PC-3 (cell line): Measurements from ENCODE around the gene SH3RF3.

Experiments
- EZH2 ChIP-seq: fragments of 300-600 bp; sonication (generic); IDR thresholded peaks from one replicate; pipeline ENCODE4 v1.6.1; 2017; ENCODE audit warnings: antibody characterized with exemption, mild to moderate bottlenecking, low read length; ENCODE audit not compliant: unreplicated experiment
- TF ChIP-seq, protein P1 (sequence below): fragments of 300-600 bp; sonication (generic); conservative IDR thresholded peaks from 2 replicates; pipeline ENCODE4 v1.5.1; 2017; ENCODE audit warnings: antibody characterized with exemption, low read depth, mild to moderate bottlenecking, low read length

- TF ChIP-seq EZH2 = no peak
- TF ChIP-seq, protein P1, sequence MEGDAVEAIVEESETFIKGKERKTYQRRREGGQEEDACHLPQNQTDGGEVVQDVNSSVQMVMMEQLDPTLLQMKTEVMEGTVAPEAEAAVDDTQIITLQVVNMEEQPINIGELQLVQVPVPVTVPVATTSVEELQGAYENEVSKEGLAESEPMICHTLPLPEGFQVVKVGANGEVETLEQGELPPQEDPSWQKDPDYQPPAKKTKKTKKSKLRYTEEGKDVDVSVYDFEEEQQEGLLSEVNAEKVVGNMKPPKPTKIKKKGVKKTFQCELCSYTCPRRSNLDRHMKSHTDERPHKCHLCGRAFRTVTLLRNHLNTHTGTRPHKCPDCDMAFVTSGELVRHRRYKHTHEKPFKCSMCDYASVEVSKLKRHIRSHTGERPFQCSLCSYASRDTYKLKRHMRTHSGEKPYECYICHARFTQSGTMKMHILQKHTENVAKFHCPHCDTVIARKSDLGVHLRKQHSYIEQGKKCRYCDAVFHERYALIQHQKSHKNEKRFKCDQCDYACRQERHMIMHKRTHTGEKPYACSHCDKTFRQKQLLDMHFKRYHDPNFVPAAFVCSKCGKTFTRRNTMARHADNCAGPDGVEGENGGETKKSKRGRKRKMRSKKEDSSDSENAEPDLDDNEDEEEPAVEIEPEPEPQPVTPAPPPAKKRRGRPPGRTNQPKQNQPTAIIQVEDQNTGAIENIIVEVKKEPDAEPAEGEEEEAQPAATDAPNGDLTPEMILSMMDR = no peak
These were observed 136.9 kb downstream of the SH3RF3 start for GRCh38 chr2:109265953-109266352.
